Tibial nerve (tissue), 4 donors: ENCODE results near the gene SPAAR. TPM values are rescaled to one million over a fixed set of nuclear protein-coding genes. Genes with fewer than 3 reads are reported as not detected.

ENCODE experiments used
- DNase-seq, 2 donors: peaks; one replicate each; pipeline ENCODE4 v3.0.0-alpha.2; 2019; ENCODE audit warnings: low spot score in 2 of 2
- H3K27ac ChIP-seq, 4 donors: fragments of 200-600 bp; sonication (generic) in 3 of 4; one replicate each; pipeline ENCODE4 v1.5.1; 2017 to 2019; ENCODE audit warnings: mild to moderate bottlenecking in 1 of 4
- H3K27me3 ChIP-seq, 2 donors: fragments of 200-600 bp; sonication (generic) in 1 of 2; one replicate each; pipeline versions ENCODE4 v1.5.1 to v1.6.0; 2017 to 2019
- H3K36me3 ChIP-seq, 3 donors: fragments of 200-600 bp; sonication (generic); one replicate each; pipeline ENCODE4 v1.5.1; 2018 to 2019
- H3K4me1 ChIP-seq, 4 donors: fragments of 200-600 bp; sonication (generic) in 3 of 4; one replicate each; pipeline ENCODE4 v1.5.1; 2017 to 2019
- H3K4me3 ChIP-seq, 4 donors: fragments of 200-600 bp; sonication (generic) in 3 of 4; one replicate each; pipeline ENCODE4 v1.5.1; 2017 to 2019; ENCODE audit warnings: mild to moderate bottlenecking in 1 of 4, moderate library complexity in 1 of 4
- H3K9me3 ChIP-seq, 4 donors: fragments of 200-600 bp; sonication (generic) in 3 of 4; one replicate each; pipeline ENCODE4 v1.5.1; 2017 to 2019
- EP300 ChIP-seq, 2 donors: sonication (generic); formaldehyde crosslinking; IDR thresholded peaks; one replicate each; pipeline ENCODE4 v1.6.1; 2017; ENCODE audit warnings: antibody characterized with exemption in 2 of 2, mild to moderate bottlenecking in 1 of 2
- POLR2A ChIP-seq, 2 donors: fragments of 450-650 bp; IDR thresholded peaks; one replicate each; pipeline ENCODE4 v1.6.1; 2017; ENCODE audit warnings: antibody characterized with exemption in 2 of 2, mild to moderate bottlenecking in 2 of 2, moderate library complexity in 2 of 2
- WGBS, 2 donors: methylation state at CpG; one replicate each; pipeline ENCODE4 v1.1.5; 2018; 5-methylcytosine and 5-hydroxymethylcytosine counted together
- total RNA-seq, 4 donors: library from RNA; depleted of rRNA; stranded (reverse); fragments of >200 nt; gene quantifications; one replicate each; pipeline ENCODE4 v1.1.0, GENCODE V29; 2016
- TF ChIP-seq, protein P1 (sequence below), 5 experiments: fragments of 200-600 bp in 3 of 5; fragments of 450-650 bp in 2 of 5; sonication (generic) in 3 of 5; IDR thresholded peaks; one replicate each; pipeline ENCODE4 v1.5.1; 2016 to 2019; ENCODE audit warnings: antibody characterized with exemption in 5 of 5, mild to moderate bottlenecking in 3 of 5, moderate library complexity in 2 of 5

The SPAAR gene
- total RNA-seq, 4 donors from 2014 or later = 5.1 to 12.2 (median 7.7) TPM

DNA sequence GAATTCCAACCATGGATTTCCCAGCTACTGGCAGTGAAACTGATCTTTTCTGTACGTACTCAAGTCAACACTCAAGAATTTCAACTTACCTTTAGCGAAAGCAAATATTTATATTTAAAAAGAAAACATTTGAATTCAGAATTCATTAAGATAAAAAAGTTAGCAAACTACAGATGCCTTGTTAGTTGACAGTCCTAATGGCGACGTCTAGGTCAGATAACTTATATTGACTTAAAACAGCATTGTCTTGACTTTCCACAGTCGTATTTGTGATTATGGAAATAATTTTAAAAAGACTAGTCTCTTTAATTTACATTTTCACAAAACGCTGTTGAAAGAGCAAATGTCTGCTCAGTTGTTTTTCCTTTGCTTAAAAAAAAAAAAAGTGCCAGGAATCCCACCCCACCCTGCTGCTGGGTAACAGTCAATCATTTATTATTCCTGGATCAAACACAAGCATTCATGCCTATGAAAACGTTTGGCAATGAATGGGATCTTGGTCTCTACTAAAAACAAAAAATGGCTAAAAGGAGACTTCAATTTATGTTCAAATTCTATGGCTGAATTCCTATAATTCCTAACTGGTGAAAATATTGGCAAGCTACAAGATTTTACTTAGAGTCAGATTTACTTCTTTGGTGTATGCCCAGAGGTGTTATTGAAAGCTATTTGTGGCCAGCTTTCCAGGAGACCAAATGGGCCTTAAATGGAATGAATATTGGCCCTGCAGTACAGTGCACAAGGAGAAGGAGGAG is 26.6 kb downstream of the SPAAR start:
- DNase-seq = no peak
- Histone ChIP-seq H3K27ac (peak overlapping the region in 2 of 4 donors; percentile 3 to 26), H3K36me3 (no peaks in the 10 kb centered on the region), H3K27me3 (no peaks in the 10 kb centered on the region), H3K4me3 (no peak overlapping the region), H3K9me3 (no peaks in the 10 kb centered on the region), H3K4me1 (peaks cover 0 to 42% (median 8%) of the 10 kb centered on the region in 4 donors)
- WGBS, 2 donors = 27 to 29% methylated on average over 7 of the region's 7 CpGs
- TF ChIP-seq, protein P1, sequence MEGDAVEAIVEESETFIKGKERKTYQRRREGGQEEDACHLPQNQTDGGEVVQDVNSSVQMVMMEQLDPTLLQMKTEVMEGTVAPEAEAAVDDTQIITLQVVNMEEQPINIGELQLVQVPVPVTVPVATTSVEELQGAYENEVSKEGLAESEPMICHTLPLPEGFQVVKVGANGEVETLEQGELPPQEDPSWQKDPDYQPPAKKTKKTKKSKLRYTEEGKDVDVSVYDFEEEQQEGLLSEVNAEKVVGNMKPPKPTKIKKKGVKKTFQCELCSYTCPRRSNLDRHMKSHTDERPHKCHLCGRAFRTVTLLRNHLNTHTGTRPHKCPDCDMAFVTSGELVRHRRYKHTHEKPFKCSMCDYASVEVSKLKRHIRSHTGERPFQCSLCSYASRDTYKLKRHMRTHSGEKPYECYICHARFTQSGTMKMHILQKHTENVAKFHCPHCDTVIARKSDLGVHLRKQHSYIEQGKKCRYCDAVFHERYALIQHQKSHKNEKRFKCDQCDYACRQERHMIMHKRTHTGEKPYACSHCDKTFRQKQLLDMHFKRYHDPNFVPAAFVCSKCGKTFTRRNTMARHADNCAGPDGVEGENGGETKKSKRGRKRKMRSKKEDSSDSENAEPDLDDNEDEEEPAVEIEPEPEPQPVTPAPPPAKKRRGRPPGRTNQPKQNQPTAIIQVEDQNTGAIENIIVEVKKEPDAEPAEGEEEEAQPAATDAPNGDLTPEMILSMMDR (IDR thresholded peaks at IDR 0.05) = no peak
- TF ChIP-seq POLR2A (IDR thresholded peaks at IDR 0.05) (no peak), EP300 (IDR thresholded peaks at IDR 0.05) (no peak)

DNA sequence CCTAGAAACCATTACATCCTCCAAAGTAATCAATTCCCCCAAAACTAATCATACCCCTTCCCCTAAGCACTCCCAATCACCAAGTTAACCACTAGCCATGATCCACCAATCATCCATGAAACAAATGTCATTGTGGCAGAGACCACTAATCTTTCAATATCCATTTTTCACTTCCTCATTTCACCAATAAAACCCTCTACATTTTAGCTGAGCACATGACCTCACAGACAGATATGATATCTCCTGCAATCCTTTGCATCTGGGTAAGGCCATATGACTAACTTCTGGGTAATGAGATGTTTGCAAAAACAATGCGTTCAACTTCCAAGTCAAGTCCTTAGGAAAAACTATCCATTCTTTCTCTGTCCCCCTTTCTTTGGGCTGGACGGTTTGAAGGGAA is 27.9 kb downstream of the SPAAR start:
- peak overlapping the region in 2 of 4 donors; percentile 3 to 26 for H3K27ac ChIP-seq
- no peaks in the 10 kb centered on the region for H3K9me3 ChIP-seq
- TF ChIP-seq, protein P1 (IDR thresholded peaks at IDR 0.05) = no peak
- TF ChIP-seq POLR2A (IDR thresholded peaks at IDR 0.05) (no peak), EP300 (IDR thresholded peaks at IDR 0.05) (no peak)
- H3K4me1 ChIP-seq = peaks cover 0 to 42% (median 8%) of the 10 kb centered on the region in 4 donors
- H3K27me3 ChIP-seq = no peaks in the 10 kb centered on the region
- no peaks in the 10 kb centered on the region for H3K36me3 ChIP-seq
- WGBS, 2 donors = 84 to 96% methylated on average over 2 of the region's 2 CpGs
- no peak overlapping the region for H3K4me3 ChIP-seq
- DNase-seq = no peak

DNA sequence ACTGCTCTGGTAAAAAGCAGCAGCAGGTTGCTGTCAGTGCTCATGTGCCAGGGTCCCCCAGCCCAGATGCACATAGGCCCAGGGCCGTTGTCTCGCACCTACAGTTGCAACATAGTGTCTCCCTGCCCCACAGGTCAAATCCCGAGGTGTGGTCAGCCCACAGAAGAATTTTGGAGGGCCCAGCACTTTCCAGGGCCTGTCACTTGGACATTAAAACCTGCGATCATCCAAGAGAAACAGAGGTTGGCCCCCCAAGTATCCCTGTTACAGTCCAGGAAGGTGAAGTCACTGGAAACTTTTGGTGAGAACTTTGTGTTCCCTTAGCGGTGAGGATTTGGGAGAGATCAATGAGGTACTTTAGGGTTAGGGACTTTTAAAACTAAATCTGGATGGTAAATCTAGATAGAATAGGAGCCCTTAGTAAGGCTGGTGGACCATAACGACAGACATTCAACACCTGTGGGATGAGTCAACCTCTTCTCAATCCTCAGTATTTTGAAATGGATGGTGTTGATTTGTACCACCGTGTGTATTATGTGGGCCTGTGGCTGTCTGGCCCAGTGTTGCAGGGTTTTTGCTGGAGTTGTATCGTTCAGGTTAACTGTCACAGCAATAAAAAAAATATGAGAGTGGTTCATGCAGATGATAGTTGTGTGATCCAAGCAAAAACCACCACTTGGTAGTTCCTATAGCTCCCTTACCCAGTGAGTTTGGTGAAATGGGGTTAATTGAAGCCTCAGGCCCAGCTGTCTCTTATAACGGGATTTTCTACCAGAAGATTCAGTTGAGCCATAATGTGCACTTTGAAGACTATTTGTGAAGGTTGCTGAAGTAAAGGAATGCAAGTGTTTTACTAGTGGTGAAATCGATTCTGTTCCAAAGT is 29.4 kb downstream of the SPAAR start:
- Histone ChIP-seq H3K27ac (peak overlapping the region in 2 of 4 donors; percentile 42 to 59), H3K27me3 (no peaks in the 10 kb centered on the region)
- 71 to 78% methylated on average over 10 of the region's 10 CpGs for WGBS, 2 donors

DNA sequence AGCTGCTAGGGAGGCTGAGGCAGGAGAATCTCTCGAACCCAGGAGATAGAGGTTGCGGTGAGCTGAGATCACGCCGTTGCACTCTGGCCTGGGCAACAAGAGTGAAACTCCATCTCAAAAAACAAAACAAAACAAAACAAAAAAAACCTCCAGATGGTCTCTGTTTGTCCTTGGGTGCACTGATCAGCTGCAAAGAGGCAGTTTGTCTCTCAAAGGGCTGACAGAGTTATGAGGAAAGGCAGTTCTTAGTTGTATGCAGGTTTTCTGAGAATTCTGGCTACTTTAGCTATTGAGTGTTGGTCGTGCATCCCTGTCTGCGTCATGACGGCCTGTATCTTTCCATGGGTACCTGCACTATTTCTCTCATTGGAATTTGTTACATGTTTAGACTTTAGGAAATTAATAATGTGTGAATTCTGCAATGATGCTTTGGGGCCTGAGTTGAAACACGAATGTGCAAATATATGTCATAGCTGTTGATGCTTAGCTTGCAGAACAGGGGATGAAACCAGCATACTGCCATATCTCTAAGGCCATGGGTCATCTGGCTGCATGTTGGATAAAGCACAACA is 30.5 kb downstream of the SPAAR start:
- no peak for DNase-seq
- 93% methylated on average over 8 of the region's 8 CpGs for WGBS, 2 donors
- H3K36me3 ChIP-seq = no peaks in the 10 kb centered on the region
- no peak overlapping the region for H3K4me3 ChIP-seq
- H3K27me3 ChIP-seq = no peaks in the 10 kb centered on the region
- H3K4me1 ChIP-seq = peaks cover 0 to 34% (median 8%) of the 10 kb centered on the region in 4 donors
- TF ChIP-seq EP300 (IDR thresholded peaks at IDR 0.05) (no peak), POLR2A (IDR thresholded peaks at IDR 0.05) (no peak)
- TF ChIP-seq, protein P1 (IDR thresholded peaks at IDR 0.05) = no peak
- no peak overlapping the region for H3K27ac ChIP-seq
- no peaks in the 10 kb centered on the region for H3K9me3 ChIP-seq

More for the DNA sequence above, 29.4 kb downstream of the SPAAR start:
- Histone ChIP-seq H3K36me3 (no peaks in the 10 kb centered on the region), H3K4me3 (no peak overlapping the region), H3K4me1 (peaks cover 0 to 42% (median 8%) of the 10 kb centered on the region in 4 donors), H3K9me3 (no peaks in the 10 kb centered on the region)
- TF ChIP-seq POLR2A (IDR thresholded peaks at IDR 0.05) = no peak
- TF ChIP-seq EP300 (IDR thresholded peaks at IDR 0.05) = peak in 1 of 2 donors; percentile 34
- TF ChIP-seq, protein P1 (IDR thresholded peaks at IDR 0.05) = no peak
- no peak for DNase-seq
